DMS 273 (cell line): ENCODE measurements around the gene FAM171A1.

ENCODE experiments used
- DNase-seq: peaks from one replicate; lab custom pipeline; 2025; ENCODE audit not compliant: unreplicated experiment; lab: John Stamatoyannopoulos, UW

FAM171A1 gene

DNA sequence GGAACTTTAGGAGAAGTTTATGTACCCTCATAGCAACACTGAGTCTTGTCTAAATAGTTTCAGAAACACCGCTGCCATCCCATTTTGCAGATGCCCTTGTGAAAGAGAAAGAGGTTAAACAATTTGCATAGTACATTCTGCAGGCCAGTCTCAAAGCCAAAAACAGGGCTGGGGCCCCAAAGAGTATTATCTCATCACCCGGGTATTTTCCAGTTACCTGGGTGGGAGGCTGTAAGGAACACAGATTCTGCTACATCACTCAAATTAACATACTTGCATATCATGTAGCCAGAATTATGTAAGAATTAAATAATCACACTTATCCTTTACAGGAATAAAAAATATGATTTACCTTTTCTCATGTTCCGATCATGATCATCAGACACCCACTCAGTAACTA, 3.1 kb upstream of the FAM171A1 start:
- no peak for DNase-seq

DNA sequence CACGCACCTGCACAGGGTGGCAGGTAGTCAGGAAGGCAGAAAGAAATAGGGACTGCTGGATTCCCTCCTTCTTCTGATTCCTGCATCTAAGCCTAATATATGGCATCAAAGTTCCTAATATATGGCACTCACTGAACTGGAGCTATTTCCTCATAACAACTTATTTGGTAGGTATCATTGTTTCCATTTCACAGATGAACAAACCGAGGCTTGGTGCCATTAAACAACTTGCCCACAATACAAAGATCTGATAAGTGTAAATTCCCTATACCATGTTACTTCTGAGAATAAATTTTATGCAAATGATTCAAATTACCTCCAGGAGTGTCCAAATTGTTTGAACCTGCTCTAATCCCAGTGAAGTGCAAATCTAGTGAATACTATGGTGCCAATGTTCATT, 2.1 kb upstream of the FAM171A1 start:
- no peak for DNase-seq

- peak; percentile 50 for DNase-seq
Measured at GRCh38 chr10:15370212-15370855, 755 bp downstream of the FAM171A1 start.

DNA sequence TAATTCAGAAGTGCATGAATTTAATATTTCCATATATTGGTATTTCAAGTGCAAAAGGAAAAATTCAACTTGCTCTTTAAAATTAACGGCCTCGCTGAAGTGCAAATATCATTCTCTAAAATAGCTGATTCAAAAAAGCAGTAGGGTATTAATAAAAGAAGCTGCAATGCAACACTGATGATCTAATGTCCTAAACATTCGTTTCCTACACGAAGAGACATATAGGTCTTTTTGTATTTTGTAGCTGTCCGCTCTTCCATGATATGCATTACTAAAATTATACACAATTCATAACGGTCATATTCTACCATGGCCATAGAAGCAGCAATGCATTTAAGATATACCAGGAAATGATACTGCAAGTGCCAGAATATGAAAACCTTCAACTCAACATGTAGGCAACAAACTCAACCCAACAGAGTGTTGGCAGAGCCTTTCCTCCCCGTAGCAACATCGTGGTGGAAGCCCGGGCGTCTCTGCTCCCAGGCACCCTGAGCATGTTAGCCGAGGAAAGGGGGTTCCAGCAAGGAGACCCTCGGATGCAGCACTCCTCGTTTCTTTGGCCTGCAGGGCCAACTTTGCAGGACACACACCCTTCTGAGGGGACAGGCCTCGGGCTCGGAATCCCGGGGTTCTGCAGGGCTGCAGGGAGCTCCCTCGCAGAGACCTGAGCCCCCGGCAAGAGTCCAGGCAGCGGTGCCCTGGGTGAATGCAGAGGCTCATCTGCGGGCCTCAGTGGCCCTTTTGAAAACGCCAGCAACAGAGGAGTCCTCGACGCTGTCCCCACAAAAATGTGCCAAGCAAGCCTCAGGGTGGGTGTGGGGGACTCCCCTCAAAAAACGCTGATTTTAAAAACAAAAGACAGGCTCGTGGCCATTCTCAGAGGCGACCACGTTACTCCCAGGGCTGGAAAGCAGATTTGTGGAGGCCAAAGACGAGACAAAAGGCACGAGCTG, 1.6 kb downstream of the FAM171A1 start:
- peak; percentile 52 for DNase-seq

- DNase-seq, result no peak
Measured at GRCh38 chr10:15368101-15368855, 2.8 kb downstream of the FAM171A1 start.

DNA sequence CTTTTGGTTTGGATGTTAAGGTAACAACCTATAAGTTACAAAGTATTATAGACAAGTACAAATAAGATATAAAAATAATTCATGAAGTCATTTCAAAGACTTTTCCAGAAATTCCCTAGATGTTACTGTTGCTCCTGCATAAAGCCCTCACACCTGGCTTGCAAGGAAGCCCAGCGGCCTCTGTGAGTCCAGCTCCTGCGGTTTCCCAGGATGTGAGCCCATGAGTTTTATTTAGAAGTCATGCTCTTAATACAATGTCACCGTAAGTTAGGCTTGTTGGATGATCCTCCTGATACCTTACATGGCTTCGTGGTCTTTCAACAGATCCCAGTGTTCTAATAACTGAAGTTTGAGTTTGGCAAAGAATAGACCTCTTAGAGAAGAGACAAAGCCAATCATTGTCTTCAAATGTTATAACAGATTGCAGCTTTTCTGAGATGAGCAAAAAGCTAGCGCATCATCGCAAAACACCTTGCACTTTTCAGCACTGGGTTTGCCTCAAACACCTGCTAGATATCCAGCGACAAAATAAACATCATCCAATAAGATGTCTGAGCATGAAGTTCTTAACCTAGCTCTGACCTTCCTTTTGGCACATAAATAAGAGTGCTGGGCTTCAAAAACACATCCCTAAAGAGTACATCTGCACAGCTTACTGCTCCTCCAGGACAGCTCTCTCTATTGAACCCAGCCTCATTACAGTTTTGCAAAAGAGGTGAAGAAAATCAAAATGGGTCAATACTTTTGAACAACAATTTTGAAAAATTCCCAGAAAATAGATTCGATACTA, 3.6 kb downstream of the FAM171A1 start:
- DNase-seq, result no peak

- no peak for DNase-seq
Measured at GRCh38 chr10:15365692-15366091, 5.4 kb downstream of the FAM171A1 start.

DNA sequence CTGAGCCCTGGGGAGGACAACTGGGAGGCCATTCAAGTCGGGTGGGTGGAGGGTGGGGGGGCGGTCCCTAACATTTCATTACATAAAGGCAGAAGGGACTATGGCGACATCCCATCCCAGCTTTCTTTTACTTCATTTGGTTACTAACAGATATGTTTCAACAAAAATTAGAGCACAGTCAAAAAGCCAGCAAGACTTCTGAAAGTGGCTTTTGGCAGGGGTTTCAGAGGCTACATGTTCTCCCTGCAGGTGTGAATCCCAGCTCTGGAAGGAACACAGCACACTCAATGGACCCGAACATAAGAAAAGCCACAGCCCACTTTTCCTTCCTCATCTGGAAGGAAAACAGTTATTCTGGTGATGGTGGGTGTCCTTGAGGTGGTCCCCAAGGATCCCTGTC, 7.1 kb downstream of the FAM171A1 start:
- no peak for DNase-seq

GRCh38 chr10:15363031-15363430, 8.1 kb downstream of the FAM171A1 start:
- no peak for DNase-seq

DNA sequence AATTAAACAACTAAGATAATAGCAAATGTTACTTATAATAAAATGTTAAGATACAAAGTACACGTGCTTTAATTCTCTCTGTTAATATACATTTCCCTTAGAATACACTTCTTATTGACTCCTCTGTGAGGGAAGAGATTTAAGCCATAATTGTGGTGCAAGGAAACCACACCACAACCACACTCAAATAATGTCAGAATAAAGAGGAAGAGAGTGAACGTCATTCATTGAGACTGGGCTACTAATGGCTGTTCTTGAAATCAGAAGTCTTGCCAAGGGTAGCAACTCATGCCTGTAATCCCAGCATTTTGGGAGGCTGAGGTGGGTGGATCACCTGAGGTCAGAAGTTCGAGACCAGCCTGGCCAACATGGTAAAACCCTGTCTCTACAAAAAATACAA, 10.0 kb downstream of the FAM171A1 start:
- DNase-seq, result no peak

GRCh38 chr10:15360566-15360965, 10.5 kb downstream of the FAM171A1 start:
- no peak for DNase-seq

- DNase-seq, result peak; percentile 69
Measured at GRCh38 chr10:15353471-15354017, 17.5 kb downstream of the FAM171A1 start.

DNA sequence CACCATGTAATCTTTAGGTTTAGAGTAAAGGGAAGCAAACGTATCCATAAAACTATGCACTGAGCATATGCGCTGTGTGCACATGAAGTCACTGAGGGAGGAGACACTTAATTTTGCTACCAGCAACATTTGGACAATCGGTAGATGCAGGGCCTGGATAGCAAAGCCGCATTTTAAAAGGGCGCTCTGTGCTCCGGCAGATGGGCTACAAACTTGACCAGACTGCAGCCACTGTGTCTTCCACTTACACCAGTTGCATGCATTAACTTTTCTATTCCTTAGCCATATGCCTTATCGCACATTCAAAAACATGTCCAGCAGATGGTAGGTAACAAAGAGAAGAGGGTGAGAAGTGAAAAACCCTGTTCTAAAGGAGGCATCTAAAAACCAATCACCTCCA, 18.3 kb downstream of the FAM171A1 start:
- DNase-seq, result peak; percentile 94

- no peak for DNase-seq
Measured at GRCh38 chr10:15352201-15352600, 18.9 kb downstream of the FAM171A1 start.

DNA sequence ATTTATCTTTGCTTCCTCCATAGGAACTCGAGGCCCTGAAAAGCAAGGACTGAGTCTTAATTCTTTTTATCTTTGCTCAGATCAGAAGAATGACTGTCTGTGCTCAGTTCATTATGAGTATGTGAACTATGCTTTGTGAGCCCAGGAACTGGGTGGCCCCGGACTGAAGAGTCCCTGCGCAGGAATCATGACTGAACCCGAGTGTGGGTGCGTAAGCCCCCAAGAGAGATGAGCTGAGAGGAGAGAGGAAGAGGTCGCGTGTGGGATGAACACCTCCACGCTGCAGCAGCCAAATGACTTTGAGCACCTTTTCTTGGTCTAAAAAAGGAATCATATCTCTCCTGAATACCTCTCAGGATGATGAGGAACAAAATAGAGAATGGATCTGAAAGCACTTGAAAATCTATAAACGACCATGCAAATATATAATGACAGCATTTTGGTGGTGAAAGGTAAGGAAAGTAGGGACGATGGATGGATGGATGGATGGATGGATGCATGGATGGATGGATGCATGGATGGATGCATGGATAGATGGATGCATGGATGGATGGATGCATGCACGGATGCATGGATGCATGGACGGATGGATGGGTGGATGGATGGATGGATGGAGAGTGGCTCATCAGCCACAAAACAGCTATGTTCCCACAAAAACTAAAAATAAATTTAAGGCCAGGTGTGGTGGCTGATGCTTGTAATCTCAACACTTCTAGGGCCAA, 19.8 kb downstream of the FAM171A1 start:
- DNase-seq, result no peak

DNA sequence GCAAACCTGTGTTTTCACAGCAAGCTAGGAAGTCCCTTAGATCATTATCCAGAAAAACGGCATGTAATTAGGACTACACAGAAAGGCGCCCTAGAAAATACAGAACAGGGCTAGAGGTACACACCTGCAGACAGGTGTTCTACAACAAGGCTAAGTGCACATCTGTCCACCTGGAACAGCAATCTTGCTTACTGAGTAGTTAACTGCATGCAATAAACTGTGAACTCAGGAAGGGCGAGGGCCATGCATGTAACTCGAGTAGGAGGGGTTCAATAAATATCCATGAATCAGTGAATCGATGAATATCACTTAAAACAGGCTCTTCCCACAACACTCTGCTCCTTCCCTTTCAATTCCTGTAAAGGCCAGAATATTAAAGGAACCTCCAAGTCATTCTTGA, 22.0 kb downstream of the FAM171A1 start:
- DNase-seq, result no peak

- no peak for DNase-seq
Measured at GRCh38 chr10:15348579-15348978, 22.5 kb downstream of the FAM171A1 start.

GRCh38 chr10:15347150-15347549, 23.9 kb downstream of the FAM171A1 start:
- DNase-seq, result no peak

- peak; percentile 13 for DNase-seq
Measured at GRCh38 chr10:15346440-15347141, 24.5 kb downstream of the FAM171A1 start.
